GM18519 (cell line): ENCODE data around the gene KAZN.
"Not testable (repeated sequence)": the region's sequence is repeated elsewhere in the genome, so short reads cannot be mapped to it uniquely, and the experiment has no call there.

Experiments
- ATAC-seq: cut with Tn5 transposase; IDR thresholded peaks from one replicate; pipeline ENCODE4 v1.9.1; 2021; ENCODE audit warnings: mild to moderate bottlenecking, moderate library complexity; ENCODE audit not compliant: unreplicated experiment, low FRiP score

Gene KAZN

DNA sequence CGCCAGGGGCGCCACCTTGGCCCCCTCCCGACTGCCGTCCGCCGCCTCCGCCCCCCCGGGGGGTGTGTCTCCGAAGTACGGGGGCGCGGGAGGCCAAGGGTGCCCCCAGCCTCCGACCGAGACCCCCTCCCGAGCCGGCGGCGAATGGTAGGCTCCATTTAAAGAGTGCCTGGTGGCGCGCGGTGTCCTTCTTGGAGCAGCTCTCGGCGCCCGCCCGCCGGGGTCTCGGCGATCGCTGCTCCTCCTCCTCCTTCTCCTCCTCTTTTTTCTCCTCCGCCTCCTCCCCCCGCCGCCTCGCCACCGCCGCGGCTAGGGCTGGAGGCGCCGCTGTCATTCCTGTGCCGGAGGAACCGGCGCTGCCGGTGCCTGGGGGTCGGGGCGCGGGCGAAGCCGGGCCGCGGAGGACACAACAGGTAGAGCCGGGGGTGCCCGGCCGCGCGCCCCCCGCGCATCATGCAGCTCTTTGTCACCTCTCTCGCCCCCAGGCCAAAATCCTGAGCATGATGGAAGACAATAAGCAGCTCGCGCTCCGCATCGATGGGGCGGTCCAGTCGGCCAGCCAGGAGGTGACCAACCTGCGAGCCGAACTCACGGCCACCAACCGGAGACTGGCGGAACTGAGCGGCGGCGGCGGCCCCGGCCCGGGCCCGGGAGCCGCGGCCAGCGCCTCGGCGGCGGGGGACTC, at the start of gene KAZN:
TSS of gene KAZN (plus strand) at position 188 of the 685 bp plus-strand sequence.
- ATAC-seq = no peak

DNA sequence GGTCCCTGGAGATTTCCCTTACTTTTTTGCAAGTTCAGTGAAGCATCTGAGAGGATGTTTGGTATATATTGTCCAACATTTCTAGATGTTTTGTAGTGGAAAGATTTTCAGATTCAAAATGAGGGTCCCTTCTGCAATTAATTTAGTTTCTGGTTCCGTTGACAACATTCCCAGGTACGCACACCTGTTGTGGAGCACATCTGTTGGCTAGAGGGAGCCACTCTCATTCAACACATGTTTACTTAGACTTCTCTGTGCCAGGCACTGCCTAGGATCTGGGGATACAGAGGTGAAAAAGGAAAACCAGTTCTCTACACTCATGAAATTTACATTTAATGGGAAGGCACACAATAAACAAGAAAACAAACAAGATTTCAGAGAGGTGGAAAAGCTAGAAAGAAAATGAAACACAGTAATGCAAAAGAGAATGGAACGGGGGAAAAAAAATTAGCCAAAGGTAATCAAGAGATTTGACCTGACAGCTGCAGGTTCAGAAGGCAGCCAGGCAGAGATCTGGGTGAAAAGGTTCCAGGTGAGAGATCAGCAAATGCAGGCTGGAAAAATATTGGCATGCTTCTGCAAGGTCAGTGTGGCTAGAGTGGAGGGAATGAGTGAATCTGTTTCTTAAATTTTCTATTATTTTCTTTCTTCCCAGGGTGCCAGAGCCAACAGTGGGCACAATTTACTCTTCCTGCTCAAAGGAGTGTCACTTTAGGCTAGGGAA, 48.4 kb upstream of the KAZN start:
- ATAC-seq = no peak

DNA sequence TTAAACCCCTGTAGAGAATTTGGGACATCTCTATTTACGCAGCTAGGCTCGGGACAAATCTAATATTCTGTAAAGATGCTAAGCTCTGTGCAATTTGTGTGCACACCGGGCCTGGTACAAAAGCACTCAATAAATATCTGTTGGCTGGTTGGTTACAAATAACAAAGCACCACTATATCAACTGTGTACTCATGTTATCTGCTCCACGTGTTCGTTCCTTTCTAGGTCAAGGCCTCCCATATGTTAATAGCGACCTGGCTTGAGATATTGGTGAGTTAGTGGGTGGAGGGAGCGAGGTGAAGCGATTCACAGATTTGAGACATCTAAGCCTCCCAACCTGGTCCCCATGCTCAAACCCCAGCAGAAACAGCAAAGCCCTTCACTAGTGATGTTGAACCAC, 47.1 kb upstream of the KAZN start:
- no peak for ATAC-seq

DNA sequence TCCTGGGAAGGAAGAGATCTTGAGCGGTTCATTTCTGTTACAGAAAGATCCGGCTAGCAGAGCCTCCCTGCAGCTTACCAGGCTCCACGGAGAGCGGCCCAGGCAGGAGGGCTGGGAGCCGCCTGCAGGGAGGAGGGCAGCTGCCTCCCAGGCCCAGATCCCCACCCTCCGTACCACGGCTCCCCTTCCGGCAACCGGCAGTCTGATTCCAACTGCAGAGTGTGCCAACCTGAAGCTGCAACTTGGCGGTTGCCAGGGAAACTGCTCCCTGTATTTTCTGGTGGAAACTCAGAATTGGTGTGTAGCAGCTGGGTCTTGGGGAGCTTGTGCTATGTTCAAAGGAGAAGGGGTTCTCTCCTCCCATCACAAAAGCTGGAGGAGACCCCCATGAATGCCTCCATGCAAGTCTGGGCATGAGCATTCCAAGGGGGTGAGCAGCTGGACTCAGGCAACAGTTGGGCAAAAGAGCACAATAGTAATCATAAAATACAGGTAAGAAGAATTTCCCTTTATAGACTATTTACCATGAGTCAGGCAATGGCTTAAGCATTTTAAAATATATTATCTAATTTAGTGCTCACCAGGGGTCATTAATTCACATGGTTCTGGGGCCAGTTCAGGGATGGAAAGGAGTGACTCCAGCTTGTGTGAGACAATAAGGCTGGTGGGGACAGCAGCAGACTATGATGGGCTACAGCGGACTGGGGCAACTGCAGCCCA, 46.1 kb upstream of the KAZN start:
- no peak for ATAC-seq

DNA sequence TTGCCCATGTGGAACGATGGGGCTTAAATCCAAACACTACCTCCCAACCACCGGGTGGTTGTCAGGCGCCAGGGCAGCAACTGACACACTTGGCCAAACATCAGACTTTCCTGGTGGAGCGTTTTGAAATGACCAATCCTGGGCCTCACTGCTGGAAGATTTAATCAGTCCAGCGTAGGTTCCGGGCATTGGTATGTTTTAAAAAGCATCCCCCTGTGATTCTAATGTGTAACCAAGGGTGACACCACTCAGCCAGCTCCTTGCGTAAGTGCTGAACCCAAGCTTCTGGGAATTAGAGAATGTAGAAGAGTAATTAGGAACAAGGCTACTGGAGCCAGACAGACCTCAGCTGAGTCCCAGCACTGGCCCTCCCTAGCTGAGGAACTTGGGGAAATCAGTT, 44.8 kb upstream of the KAZN start:
- ATAC-seq = no peak

DNA sequence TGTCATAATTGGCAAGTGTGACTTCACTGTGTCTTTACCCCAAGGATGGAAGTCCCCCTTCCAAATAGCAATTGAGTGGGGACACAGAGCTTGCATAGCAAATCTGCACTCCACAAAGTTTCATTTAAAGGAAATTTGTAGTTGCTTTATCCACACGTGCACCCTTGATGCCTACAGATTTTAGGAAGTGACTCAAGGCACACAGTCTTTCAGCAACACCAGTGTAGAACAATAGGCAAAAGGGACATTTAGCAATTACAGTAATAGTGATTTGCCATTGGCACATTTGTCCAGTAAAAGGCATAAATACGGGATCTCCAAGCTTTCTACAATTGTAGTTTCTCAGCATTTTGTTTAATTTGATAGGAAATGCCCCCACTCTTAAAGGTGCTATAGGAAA, 43.4 kb upstream of the KAZN start:
- no peak for ATAC-seq

DNA sequence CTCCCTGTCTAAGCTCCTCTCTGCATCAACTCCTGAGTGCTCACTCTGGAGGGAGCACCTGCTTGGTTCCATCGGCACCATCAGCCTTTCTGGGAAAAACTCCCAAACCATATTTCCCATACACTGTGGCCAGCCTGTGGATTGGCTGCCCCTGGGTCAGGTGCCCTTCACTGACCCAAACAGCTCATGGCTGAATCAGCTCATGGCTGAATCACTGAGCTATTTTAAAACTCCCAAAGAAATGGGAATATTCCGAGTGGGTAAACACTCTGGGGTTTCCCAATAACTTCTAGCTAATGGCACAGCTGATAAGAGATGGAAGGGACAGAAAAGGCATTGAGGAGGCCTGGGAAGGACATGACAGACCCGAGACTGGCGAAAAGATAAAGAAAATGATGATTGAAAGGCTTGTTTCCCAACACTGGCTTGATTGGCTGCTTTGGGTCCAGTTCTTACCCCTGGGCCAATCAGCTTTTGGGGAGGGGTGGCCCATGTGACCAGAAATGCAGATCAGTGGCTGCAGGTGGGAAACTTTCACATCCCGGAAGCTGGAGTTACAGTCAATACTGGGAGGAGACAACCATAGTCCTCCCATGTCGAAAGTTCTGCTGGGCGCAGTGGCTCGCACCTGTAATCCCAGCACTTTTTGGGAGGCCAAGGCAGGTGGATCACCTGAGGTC, 37.3 kb upstream of the KAZN start:
- ATAC-seq = no peak

DNA sequence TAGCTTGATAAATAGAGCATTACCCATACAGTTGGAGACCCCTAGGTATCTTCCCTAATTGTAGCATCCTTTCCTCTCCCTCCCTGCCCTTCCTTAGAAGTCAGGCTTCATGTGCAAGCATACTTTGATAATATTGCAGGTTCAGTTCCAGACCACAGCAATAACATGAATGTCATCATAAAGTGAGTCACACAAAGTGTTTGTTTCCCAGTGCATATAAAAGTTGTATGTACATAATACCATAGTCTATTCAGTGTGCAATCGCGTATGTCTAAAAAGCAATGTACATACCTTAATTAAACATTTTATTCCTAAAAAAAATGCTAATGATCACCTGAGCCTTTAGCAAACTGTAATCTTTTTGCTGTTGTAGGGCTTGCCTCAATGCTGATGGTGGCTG, 33.4 kb upstream of the KAZN start:
- no peak for ATAC-seq

DNA sequence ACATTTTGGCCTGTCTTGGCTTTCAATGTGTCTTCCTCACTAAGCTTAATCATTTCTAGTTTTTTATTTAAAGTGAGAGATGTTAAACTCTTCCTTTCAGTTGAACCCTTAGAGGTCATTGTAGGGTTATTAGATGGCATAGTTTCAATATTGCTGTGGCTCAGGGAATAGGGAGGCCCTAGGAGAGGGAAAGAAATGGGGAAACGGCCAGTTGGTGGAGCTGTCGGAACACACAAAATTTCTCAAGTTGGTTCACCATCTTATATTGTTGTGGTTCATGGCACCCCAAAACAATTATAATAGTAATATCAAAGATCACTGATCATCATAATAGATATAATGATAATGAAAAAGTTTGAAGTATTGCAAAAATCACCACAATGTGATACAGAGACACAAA, 31.4 kb upstream of the KAZN start:
- ATAC-seq = no peak

DNA sequence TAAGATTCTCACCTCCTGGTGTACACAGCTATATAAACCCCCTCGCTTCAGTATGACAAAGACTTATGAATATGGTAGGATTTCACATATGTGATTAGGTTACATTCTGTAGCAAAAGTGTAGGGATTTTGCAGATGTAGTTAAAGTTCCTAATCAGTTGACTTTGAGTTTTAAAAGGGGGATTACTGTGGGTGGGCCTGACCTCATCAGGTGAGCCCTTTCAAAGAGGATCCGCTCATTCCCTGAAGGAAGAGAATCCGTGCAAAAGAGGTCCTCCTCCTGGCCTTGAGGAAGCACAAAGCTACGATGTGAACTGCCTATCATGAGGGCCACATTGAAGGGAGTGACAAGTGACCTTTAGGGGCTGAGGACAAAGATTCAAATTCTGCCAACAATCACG, 30.6 kb upstream of the KAZN start:
- no peak for ATAC-seq

DNA sequence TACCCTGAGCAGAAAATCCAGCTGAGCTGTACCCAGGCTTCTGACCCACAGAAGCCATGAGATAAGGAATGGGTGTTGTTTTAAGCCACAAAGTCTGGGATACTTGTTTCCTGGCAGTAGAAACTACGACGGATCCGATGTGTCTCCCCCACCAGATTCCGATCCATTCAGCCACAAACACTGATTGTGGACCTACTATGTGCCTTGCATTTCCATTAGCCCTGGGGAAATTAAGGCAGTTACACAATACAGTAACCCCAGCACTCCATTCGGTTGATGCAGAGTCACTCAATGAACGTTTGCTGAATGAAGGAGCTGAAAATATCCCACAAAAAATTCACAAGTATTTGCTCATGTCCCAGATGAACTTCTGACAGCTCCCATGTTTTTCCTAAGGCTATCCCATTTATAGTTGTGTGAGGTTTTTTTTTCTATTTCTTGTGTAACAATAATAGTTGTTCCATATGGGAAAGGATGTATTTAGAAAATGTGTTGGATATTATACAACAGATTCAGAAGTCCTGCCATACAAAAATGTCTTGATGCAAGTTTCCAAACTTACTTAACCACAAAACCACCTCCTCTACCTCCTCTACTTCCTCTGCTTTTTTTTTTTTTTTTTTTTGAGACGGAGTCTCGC, 29.6 kb upstream of the KAZN start:
- ATAC-seq = no peak

DNA sequence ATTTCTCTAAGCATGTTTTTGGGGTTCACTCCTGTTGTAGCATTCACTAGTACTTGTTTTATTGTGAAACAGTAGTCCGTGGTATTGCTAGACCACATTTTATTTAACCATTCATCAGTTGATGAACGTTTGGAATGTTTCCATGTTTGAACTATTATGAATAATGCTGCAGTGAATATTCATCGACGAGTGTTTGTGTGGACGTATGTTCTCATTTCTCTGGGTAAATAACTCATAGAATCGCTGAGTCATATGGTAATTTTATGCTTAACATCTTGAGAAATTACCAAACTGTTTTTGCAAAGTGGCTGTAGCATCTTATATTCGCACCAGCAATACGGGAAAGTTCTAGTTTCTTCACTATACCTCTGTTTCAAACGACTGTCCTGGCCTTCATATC, 28.0 kb upstream of the KAZN start:
- no peak for ATAC-seq

DNA sequence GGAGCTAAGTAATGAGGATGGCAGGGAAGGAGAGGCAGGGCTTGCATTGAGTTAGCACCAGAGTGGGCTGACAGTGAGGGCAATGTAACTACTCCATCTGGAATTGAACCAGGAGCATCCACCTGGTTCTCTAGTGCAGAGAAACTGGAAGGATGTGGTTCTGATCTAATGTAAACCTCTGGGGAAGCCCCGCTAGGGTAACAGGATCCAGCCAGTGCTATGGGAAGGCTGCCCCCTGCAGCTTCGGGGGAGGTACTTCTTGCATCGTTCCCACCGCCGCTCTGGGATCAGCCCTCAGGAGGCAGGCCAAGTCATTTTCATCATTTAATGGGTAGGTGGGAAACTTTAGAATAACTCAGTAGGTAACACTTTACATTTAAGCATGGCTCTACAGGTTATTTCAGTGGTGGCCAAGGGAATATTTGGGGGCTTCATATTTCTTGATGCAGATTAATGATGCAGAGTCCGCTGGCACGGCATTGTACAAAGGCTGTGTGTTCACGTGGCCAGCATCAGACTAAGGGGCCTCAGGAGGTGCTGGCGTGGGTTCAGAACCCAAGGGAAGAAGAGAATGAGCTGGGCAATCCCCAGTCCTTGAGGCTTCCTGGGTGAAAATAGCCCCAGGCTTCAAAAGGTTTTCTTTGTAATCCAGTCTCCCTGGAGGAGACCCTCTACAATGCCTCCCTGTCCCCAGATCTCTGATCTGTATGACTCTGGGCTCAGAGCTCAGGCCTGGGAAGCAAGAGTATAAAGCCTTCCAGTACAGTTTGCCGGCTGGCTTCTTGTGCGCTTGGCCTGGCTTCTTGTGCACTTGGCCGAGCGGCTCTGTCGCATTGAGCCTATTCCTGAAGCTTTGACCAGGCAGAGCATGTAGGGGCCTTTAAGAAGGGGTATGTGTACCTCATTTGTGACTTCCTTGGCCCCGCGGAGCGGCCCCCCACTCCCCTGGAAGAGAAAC, 26.4 kb upstream of the KAZN start:
- no peak for ATAC-seq

DNA sequence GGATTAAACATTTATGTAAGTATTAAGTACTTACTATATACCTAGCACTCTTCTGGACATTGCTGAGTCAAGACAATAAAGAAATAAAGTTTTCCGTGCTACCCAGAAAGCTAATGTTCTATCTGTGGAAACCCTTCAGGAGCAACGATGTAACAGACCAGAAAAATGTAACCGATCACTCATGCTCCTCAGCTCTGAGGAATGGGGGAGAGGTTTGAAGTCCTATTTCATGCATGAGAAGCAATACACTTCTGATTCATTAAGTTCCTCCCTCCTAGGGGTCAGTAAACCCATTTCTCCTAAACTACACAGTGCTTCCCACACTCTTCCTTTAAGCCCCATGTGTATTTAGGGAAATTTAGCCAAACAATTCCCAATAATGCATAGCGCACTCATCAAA, 25.6 kb upstream of the KAZN start:
- ATAC-seq = no peak

DNA sequence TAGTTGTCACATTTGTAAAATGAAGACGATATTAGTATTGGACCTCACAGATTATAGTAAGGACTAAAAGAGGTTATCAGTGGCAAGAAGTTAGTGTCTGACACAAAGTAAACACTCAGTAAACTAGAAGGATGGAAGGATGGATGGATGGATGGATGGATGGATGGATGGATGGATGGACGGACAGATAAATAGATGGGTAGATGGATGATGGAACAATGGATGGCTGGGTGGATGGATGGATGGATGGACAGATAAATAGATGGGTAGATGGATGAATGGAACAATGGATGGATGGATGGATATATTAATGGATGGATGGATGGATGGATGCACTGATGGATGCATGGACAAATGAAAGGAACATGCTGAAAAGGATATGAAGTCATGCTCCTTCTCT, 22.3 kb upstream of the KAZN start:
- ATAC-seq = no peak

DNA sequence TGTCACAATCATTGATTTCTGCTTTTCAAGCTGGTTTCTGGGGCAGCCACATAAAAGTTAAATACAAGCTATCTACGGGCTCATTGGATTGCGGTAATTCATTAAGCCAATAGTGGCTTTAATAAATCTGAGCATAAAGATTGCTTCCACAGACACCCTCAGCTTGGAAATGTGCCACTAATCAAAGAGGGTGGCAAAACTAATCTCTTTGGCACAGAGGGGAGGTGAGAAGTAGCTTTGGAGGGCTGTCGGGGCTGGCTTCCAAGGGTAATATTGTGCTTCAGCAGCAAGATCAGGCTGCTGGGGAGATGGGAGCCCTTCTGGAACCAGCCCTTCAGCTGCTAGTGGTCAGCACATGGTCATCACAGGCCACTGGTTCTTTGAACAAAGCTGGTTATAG, 21.2 kb upstream of the KAZN start:
- no peak for ATAC-seq

DNA sequence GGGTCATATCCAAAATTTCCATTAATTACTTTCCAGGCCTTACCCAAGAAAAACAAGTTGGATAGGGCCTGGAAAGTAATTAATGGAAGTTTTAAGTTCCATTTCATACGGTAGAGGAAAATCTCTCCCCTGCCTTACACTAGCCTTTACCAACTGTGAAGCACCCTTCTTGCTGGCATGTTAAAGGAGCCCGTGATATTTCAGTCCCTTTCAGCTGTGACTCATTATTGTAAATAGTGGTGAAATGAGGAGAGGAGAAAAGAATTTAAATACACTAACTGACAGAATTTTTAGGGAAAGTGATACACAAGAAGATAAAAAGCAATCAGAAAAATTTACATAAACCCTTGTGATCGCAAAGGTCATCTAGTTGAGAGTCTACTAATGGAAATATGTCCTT, 20.3 kb upstream of the KAZN start:
- no peak for ATAC-seq

DNA sequence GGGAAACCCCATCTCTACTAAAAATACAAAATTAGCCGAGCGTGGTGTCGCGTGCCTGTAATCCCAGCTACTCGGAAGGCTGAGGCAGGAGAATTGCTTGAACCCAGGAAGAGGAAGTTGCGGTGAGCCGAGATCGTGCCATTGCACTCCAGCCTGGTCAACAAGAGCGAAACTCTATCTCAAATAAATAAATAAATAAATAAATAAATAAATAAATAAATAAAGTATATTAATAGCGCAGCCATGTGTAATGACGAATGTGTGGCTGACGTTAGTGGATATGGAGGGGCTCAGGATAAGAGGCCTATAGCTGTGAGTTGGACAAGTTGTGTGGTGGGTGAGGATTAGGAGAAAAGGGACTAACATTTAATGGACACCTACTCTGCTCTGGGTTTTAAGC, 18.2 kb upstream of the KAZN start:
- ATAC-seq = not testable (repeated sequence)

DNA sequence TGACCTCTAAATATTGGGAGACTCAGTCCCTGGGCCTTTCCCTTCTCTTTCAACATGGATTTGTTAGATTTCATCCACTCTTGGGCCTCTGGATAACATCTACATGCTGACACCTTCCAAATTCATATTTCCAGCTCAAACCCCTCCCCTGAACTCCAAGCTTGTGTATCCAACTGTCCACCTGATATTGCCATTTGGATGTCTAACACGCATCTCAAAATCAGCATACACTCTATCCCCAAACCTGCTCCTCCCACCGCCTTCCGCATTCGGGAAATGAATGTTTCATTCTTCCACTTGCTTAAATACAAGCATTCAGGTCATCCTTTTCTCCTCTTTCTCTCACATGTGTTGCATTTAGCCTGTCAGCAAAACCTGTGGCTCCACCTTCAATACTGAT, 17.5 kb upstream of the KAZN start:
- no peak for ATAC-seq

DNA sequence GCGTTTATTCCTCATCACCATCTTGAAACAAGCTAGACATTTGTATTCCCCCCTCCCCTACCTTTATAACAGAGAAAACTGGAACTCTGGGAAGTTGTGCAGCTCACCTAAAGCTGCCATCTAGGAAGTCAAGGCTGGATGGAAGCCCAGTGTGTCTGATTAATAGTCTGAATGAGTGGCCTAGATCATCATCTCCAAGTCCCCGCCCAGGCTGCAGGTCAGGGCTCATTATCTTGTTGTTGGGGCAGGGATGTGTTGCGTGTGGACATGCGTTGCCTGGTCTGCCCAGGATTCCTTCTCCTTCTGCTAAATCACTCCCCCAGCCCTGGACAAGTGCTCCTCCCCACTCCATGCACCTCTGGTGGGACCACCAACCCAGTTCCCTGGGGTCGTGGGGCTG, 14.7 kb upstream of the KAZN start:
- no peak for ATAC-seq
